HL-60 (cell line): Measurements from ENCODE around the gene CAPN13.

Experiments
- DNase-seq, 2 experiments: peaks; one replicate each; pipeline ENCODE4 v3.0.0-alpha.2; 2010 to 2020; ENCODE audit warnings: low read depth in 1 of 2, low spot score in 1 of 2
- H3K27ac ChIP-seq: fragments of 250-450 bp; sonication (Bioruptor Pico); replicated peaks from 2 replicates; pipeline ENCODE4 v1.5.1; 2020; ENCODE audit warnings: mild to moderate bottlenecking, moderate library complexity
- H3K27me3 ChIP-seq: fragments of 250-450 bp; sonication (Bioruptor Pico); 2 replicates; pipeline ENCODE4 v1.5.1; 2021; ENCODE audit warnings: mild to moderate bottlenecking, moderate library complexity; ENCODE audit not compliant: insufficient read depth, poor library complexity, severe bottlenecking
- H3K4me3 ChIP-seq: replicated peaks from 2 replicates; pipeline ENCODE4 v1.5.1; 2011; ENCODE audit warnings: mild to moderate bottlenecking, control low read depth, low read length; ENCODE audit not compliant: insufficient read depth
- CTCF ChIP-seq: IDR thresholded peaks from one replicate; pipeline ENCODE4 v1.5.1; 2011; ENCODE audit warnings: low read length, control low read depth, inconsistent platforms; ENCODE audit not compliant: insufficient read depth
- GABPA ChIP-seq: IDR thresholded peaks from 2 replicates; pipeline ENCODE4 v1.6.1; 2012; ENCODE audit warnings: low read depth
- POLR2AphosphoS5 ChIP-seq: IDR thresholded peaks from 2 replicates; pipeline ENCODE4 v1.6.1; 2012; ENCODE audit warnings: low read depth
- REST ChIP-seq: IDR thresholded peaks from 2 replicates; pipeline ENCODE4 v1.6.1; 2012; ENCODE audit warnings: low read depth; ENCODE audit not compliant: insufficient replicate concordance
- SPI1 ChIP-seq: IDR thresholded peaks from 2 replicates; pipeline ENCODE4 v1.6.1; 2012; ENCODE audit warnings: low read depth, mild to moderate bottlenecking, borderline replicate concordance

The CAPN13 gene

DNA sequence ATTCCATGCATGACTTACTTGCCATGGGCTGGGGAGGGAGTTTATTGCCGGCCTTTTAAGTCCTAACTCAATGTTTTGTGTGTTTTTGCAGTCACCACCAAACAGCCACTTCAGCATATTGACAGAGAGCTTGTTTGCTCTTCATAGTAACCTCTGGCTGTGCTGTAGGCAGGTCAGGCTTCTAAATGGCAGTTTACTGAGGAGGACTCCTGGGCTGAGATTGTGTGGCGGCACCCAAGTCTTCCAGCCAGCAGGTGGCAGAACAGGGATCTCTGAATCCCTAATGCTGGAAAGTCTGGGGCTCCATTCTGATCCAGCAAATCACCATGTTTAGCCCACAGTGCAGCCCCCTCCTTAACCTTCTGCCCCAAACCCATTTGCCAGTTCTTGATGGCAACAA is 121.2 kb downstream of the CAPN13 start:
- no peak overlapping the region for H3K27ac ChIP-seq
- TF ChIP-seq POLR2AphosphoS5 = no peak
- TF ChIP-seq CTCF = peak; percentile 4
- no peak for TF ChIP-seq REST
- TF ChIP-seq GABPA = no peak
- TF ChIP-seq SPI1 = no peak
- DNase-seq = no peak

GRCh38 chr2:30684996-30685395 is 122.2 kb downstream of the CAPN13 start:
- Histone ChIP-seq H3K27ac (no peak overlapping the region), H3K4me3 (no peak overlapping the region), H3K27me3 (no peaks in the 10 kb centered on the region)
- no peak for TF ChIP-seq POLR2AphosphoS5
- TF ChIP-seq CTCF = no peak
- TF ChIP-seq GABPA = no peak
- TF ChIP-seq REST = no peak
- no peak for TF ChIP-seq SPI1
- no peak for DNase-seq

More for the DNA sequence above, 121.2 kb downstream of the CAPN13 start:
- Histone ChIP-seq H3K27me3 (no peaks in the 10 kb centered on the region), H3K4me3 (no peak overlapping the region)

- TF ChIP-seq POLR2AphosphoS5 (no peak), REST (no peak), SPI1 (no peak), CTCF (no peak), GABPA (no peak)
- no peak overlapping the region for H3K27ac ChIP-seq
- no peaks in the 10 kb centered on the region for H3K27me3 ChIP-seq
- H3K4me3 ChIP-seq = no peak overlapping the region
- DNase-seq = no peak
These were observed 122.7 kb downstream of the CAPN13 start for GRCh38 chr2:30684516-30684915.
